Peyer's patch (tissue), 4 donors: ENCODE measurements around the gene ATP8A1.

ENCODE experiments used
- POLR2A ChIP-seq, 2 donors: fragments of 450-650 bp; IDR thresholded peaks; one replicate each; pipeline ENCODE4 v1.5.1; 2017; ENCODE audit warnings: antibody characterized with exemption in 2 of 2, mild to moderate bottlenecking in 2 of 2, moderate library complexity in 2 of 2
- TF ChIP-seq, protein P1 (sequence below), 6 experiments: fragments of 450-650 bp in 4 of 6; fragments of 200-600 bp in 2 of 6; sonication (generic) in 1 of 6; IDR thresholded peaks; one replicate each; pipeline ENCODE4 v1.5.1; 2017 to 2019; ENCODE audit warnings: antibody characterized with exemption in 6 of 6, mild to moderate bottlenecking in 3 of 6, moderate library complexity in 1 of 6

DNA sequence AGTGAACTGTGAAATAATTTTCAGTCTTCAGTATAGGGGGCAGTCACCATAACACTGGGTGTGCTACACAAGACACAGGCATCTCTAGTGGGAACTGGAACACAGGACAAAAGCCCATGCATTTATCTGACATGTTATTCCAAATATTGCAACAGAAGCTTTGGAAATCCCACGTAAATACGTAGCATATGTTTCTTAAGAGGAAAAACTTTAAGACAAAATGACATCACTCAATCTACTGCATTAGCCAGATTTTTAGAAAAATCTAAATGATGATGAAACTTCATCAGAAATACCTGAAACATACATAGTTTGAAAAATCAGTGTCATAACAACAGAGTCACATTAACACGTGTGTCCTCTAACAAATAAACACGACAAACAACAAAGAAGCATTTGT, 245.1 kb downstream of the ATP8A1 start:
- TF ChIP-seq, protein P1, sequence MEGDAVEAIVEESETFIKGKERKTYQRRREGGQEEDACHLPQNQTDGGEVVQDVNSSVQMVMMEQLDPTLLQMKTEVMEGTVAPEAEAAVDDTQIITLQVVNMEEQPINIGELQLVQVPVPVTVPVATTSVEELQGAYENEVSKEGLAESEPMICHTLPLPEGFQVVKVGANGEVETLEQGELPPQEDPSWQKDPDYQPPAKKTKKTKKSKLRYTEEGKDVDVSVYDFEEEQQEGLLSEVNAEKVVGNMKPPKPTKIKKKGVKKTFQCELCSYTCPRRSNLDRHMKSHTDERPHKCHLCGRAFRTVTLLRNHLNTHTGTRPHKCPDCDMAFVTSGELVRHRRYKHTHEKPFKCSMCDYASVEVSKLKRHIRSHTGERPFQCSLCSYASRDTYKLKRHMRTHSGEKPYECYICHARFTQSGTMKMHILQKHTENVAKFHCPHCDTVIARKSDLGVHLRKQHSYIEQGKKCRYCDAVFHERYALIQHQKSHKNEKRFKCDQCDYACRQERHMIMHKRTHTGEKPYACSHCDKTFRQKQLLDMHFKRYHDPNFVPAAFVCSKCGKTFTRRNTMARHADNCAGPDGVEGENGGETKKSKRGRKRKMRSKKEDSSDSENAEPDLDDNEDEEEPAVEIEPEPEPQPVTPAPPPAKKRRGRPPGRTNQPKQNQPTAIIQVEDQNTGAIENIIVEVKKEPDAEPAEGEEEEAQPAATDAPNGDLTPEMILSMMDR (IDR thresholded peaks at IDR 0.05) = no peak
- TF ChIP-seq POLR2A (IDR thresholded peaks at IDR 0.05) = no peak
